Left colon (tissue), 2 donors: Measurements from ENCODE around the gene MEAK7. TPM values are rescaled to one million over a fixed set of nuclear protein-coding genes. Genes with fewer than 3 reads are reported as not detected.

Experiments used
- ATAC-seq: fragments of 200-7000 bp; cut with Tn5 transposase; one replicate; pipeline ENCODE4 v1.9.1; 2020; ENCODE audit warnings: mild to moderate bottlenecking, moderate library complexity
- DNase-seq, 2 donors: peaks; one replicate each; pipeline ENCODE4 v3.0.0-alpha.2; 2020
- intact Hi-C, 2 donors: fragments of 100-400 bp; cut with DNase I in 1 of 2; cut with micrococcal nuclease in 1 of 2; formaldehyde crosslinking; loops; one replicate each; pipeline versions ENCODE4 v1.11.2 to v1.14.0; 2022; cut with DNase I, micrococcal nuclease
- total RNA-seq, 2 donors: library from RNA; stranded (reverse); fragmentation: NEBNext Ultra II Directional; extraction: Animal tissue kit (Norgen Biotek cat#: 25700); gene quantifications; one replicate each; pipeline ENCODE4 v1.2.1, GENCODE V29; 2021
- donor health status: DM: no; HTN: no; CAD: no.
- donor health status: DM: yes; HTN: yes; CAD: no.

Gene MEAK7
- total RNA-seq, 2 donors from 2014 or later, result 21.1 to 22.2 TPM

- DNase-seq, result no peak
- no peak for ATAC-seq
- intact Hi-C loops, result no loop called here
Observed at GRCh38 chr16:84517366-84517765, 12.9 kb upstream of the MEAK7 start.

- peak; percentile 48 to 59 for DNase-seq
- intact Hi-C loops, result loop anchor here in 1 of 2 donors (5.0 kb wide), 1 partner anchor 107 kb away; no protein-coding TSS in a partner anchor
Observed at GRCh38 chr16:84514874-84515835, 10.7 kb upstream of the MEAK7 start.

GRCh38 chr16:84514295-84514873 lies 9.9 kb upstream of the MEAK7 start:
- DNase-seq, result no peak
- no peak for ATAC-seq
- intact Hi-C loops, result loop anchor here in 1 of 2 donors (5.0 kb wide), 1 partner anchor 108 kb away; no protein-coding TSS in a partner anchor

More at GRCh38 chr16:84514874-84515835, 10.7 kb upstream of the MEAK7 start:
- ATAC-seq, result no peak

DNA sequence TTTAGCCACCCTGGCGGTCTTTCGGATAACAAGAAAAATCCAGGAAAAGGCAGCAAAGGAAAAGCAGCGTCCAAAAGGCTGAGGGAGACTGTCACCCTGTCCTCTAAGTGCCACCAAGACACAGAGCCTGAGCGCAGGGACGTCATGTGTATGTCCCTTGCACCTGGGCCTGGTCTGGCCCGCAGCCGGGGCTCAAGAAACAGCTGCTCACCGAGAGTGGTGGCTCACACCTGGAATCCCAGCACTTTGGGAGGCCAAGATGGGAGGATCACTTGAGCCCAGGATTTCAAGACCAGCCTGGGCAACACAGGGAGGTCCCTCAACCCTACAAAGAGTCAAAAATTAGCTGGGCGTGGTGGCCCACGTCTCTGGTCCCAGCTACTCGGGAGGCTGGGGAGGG lies 9.2 kb upstream of the MEAK7 start:
- ATAC-seq (no peak), DNase-seq (no peak)
- intact Hi-C loops, result loop anchor here (2.0 to 5.0 kb wide), 2 partner anchors 109 kb away; no protein-coding TSS in a partner anchor

GRCh38 chr16:84513123-84513522 lies 8.7 kb upstream of the MEAK7 start:
- intact Hi-C loops, result loop anchor here (2.0 to 5.0 kb wide), 2 partner anchors 109 to 110 kb away; no protein-coding TSS in a partner anchor
- DNase-seq, result no peak
- ATAC-seq, result no peak

DNA sequence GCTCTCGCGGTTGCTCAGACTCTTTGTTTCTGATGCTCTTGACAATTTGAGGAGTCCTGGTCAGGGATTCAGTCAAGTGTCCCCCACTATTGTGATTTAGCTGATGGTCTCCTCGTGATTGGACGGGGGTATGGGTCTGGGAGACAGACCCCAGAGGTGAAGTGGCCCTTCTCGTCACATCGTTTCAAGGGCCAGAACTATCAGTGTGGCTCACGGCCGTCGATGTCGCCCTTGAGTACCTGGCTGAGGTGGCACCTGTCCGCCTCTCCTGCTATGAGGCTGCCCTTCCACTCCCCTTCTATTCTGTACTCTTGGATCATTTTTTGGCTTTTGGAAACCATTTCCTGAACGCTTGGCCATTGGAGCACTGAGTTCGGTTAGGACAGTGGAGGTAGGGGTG lies 7.4 kb upstream of the MEAK7 start:
- no peak for ATAC-seq
- DNase-seq, result peak in 1 of 2 donors; percentile 12
- intact Hi-C loops, result loop anchor here (2.0 to 5.0 kb wide), 2 partner anchors 110 to 111 kb away; no protein-coding TSS in a partner anchor

GRCh38 chr16:84511180-84511800 lies 6.8 kb upstream of the MEAK7 start:
- peak; percentile 80 for ATAC-seq
- intact Hi-C loops, result loop anchor here in 1 of 2 donors (5.0 kb wide), 1 partner anchor 111 kb away; no protein-coding TSS in a partner anchor
- peak; percentile 61 to 89 for DNase-seq

DNA sequence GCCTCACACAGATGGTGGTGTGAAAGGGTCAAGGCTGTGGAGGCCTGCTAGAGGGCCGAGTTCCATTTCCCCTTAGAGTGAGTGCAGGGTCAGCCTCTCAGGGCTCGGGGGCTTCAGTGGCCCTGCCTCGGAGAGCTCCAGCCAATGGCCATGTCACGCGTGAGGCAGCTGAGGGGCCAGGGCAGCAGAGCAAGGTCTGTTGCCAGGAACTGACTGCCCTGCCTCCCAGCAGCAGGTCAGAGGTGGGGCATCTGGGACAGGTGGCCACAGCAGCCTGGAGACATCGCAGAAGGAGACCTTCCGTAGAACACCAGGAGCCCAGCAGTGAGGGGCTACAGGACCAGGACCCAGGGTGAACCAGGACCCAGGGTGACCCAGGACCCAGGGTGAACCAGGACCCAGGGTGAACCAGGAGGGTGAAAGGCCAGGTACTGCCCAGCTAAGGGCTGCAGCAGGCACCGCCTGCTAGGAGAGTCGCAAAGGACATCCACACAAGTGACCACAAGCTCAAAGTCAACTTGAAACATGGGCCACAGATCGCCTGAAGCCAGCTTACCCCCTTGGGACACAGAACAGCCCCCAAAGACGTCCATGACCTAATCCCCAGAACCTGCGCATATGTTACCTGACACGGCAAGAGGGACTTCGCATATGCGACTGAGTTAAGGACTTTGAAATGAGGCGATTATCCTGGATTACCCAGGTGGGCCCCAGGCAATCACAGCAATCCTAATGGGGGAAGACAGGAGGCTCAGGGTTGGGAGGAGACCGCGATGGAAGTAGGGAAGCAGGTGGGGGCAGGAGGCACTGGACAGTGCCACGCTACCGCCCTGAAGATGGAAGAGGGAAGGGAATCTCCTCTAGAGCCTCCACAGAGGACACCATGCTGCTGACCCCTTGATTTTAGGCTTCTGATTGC lies 4.8 kb upstream of the MEAK7 start:
- DNase-seq (no peak), ATAC-seq (no peak)
- intact Hi-C loops, result no loop called here

DNA sequence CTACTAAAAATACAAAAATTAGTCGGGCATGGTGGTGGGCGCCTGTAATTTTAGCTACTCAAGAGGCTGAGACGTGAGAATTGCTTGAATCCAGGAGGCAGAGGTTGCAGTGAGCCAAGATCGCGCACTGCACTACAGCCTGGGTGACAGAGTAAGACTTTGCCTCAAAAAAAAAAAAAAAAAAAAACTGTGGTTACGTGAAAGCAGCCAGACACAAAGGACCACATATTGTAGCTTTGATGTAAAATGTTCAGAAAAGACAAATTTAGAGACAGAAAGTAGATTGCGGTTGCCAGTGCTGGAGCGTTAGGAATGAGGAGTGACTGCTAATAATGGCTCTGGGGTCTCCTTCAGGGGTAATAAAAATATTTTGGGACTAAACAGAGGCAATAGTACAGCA lies 4.0 kb upstream of the MEAK7 start:
- ATAC-seq (no peak), DNase-seq (no peak)
- intact Hi-C loops, result no loop called here

DNA sequence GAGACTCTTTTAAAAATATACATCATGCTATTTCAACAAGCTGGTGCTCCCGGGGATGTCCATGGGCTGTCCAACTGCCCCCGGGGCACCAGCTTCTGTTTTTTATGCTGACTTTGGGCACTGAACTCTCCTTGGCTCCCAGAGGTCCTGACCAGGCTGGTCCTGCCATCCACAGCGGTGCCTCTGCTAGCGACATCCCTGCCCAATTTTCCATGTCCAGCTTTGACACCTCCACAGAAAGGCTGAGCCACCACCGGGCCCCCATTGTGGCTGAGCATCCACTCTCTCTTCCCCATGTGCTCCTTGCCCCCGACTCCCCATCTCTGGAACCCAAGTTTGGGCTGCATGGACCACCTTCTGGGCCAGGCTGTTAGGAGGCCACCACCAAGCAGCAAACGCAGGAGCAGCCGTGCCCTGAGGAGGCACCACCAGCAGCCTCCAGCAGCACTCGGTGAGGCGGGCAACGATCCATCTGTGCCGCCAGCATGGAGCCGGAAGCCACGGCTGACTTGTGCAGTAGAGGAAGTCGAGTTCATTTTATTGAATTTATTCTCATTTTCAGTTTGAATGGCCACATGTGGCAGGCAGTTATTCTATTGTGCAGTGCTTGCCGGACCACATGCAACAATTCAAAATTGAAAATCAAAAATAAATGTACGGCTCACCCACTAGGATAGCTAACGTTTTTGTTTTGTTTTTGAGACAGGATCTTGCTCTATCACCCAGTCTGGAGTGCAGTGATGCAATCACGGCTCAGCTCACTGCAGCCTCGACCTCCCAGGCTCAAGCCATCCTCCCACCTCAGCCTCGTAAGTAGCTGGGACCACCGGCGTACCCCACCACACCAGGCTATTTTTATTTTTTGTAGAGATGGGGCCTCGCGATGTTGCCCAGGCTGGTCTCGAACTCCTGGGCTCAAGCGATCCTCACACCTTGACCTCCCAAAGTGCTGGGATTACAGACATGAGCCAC lies 2.8 kb upstream of the MEAK7 start:
- ATAC-seq (no peak), DNase-seq (peak in 1 of 2 donors; percentile 23)
- intact Hi-C loops, result no loop called here

DNA sequence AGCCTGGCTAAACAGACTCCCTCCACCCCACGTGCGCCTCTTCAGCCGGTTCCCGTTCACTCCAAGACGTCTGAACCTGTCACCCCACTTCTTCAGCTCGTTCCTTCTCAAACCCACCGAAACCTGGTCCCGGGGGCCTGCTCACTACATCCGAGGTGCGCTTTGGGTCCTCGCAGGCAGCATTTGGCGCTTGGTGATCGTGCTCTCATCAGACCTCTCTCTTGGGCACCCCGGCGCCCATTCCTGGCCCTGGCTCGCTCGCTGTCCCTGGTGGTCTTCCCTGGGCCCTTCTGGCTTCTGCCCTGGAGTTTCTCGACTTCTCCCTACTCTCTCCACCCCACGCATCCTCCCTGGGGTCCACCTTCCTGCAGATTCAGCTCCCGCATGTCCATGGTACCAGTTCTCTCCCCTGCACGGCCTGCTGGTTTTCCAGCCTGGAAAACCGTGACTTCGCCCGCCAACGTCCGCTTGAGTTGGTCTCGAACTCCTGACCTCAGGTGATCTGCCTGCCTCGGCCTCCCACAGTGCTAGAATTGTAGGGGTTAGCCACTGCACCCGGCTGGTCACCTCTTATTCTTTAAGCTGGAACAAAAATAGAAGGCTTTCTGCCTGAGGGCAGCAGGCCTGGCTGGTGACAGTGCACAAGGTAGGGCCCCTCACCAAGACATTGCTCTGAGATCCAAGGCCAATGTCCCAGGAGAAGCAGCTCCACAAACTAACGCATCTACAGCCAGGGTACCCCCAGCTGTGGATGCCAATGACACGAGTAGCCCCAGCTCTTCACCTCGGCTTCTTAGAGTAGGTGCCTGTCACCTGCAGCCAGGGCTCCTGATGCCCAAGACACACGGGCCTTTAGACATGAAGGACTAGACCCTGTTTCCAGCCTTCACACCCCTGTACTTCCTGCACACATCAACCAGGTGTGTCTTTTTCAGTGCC lies 1.1 kb upstream of the MEAK7 start:
- peak in 1 of 2 donors; percentile 56 for DNase-seq
- no peak for ATAC-seq
- intact Hi-C loops, result no loop called here

GRCh38 chr16:84503751-84504395 lies 586 bp downstream of the MEAK7 start:
- peak in 1 of 2 donors; percentile 50 for DNase-seq
- intact Hi-C loops, result no loop called here
- peak; percentile 9 for ATAC-seq

DNA sequence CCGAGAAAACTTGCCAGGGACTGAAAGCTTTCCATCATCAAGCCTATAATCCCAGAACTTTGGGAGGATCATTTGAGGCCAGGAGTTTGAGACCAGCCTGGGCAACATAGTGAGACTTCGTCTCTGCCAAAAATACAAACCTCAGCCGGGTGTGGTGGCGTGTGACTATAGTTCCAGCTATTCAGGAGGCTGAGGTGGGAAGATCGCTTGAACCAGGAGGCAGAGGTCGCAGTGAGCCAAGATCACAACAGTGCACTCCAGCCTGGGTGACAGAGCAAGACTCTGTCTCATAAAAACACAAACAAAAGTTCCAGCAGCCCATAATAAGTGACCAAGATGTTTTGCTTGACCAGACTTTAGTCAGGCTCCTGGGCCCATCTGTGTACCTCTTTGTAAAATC lies 1.9 kb downstream of the MEAK7 start:
- ATAC-seq (no peak), DNase-seq (no peak)
- intact Hi-C loops, result no loop called here

- ATAC-seq (no peak), DNase-seq (no peak)
- intact Hi-C loops, result no loop called here
Observed at GRCh38 chr16:84502075-84502474, 2.4 kb downstream of the MEAK7 start.

GRCh38 chr16:84501077-84501735 lies 3.3 kb downstream of the MEAK7 start:
- intact Hi-C loops, result no loop called here
- DNase-seq (no peak), ATAC-seq (peak; percentile 27)
